ENCODE data around the gene CD37.

DNA sequence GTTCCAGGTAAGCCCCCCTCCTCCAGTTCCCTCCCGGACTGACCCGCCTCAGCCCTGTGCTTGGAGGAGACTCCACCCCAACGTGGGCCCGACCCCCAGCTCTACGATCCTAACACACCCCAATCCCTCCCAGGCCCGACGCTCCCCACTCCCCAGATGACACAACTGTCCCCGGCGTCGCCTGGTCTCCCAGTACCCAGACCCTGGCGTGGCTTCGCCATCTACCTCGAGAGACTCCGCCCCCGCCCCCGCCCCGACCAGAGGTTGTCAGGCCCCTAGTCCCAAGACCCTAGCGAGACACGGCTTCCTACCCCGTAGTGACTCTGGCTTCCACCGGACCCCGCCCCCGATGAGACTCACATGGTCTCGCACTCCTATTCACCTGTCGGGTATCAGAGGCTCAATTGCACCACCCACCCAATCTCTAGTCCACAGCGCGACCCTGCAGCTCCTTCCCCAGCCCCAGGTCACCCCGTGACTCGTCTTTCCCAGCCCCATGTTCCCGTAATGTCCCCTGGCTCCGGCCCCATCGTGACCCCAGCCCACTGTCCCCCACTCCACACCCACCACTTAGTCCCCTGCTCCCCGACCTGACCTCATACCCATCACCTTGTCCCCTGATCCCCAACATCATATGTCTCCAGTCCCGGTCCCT is 2.9 kb downstream of the CD37 start:
- TF ChIP-seq, protein P1, sequence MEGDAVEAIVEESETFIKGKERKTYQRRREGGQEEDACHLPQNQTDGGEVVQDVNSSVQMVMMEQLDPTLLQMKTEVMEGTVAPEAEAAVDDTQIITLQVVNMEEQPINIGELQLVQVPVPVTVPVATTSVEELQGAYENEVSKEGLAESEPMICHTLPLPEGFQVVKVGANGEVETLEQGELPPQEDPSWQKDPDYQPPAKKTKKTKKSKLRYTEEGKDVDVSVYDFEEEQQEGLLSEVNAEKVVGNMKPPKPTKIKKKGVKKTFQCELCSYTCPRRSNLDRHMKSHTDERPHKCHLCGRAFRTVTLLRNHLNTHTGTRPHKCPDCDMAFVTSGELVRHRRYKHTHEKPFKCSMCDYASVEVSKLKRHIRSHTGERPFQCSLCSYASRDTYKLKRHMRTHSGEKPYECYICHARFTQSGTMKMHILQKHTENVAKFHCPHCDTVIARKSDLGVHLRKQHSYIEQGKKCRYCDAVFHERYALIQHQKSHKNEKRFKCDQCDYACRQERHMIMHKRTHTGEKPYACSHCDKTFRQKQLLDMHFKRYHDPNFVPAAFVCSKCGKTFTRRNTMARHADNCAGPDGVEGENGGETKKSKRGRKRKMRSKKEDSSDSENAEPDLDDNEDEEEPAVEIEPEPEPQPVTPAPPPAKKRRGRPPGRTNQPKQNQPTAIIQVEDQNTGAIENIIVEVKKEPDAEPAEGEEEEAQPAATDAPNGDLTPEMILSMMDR (IDR thresholded peaks at IDR 0.05; ENCODE audit: low read depth, low read length), result no peak
- no peak for TF ChIP-seq POLR2A (IDR thresholded peaks at IDR 0.05; ENCODE audit: extremely low read depth, insufficient read length)
